Measurements from ENCODE around the gene EHMT2.

EHMT2 gene

DNA sequence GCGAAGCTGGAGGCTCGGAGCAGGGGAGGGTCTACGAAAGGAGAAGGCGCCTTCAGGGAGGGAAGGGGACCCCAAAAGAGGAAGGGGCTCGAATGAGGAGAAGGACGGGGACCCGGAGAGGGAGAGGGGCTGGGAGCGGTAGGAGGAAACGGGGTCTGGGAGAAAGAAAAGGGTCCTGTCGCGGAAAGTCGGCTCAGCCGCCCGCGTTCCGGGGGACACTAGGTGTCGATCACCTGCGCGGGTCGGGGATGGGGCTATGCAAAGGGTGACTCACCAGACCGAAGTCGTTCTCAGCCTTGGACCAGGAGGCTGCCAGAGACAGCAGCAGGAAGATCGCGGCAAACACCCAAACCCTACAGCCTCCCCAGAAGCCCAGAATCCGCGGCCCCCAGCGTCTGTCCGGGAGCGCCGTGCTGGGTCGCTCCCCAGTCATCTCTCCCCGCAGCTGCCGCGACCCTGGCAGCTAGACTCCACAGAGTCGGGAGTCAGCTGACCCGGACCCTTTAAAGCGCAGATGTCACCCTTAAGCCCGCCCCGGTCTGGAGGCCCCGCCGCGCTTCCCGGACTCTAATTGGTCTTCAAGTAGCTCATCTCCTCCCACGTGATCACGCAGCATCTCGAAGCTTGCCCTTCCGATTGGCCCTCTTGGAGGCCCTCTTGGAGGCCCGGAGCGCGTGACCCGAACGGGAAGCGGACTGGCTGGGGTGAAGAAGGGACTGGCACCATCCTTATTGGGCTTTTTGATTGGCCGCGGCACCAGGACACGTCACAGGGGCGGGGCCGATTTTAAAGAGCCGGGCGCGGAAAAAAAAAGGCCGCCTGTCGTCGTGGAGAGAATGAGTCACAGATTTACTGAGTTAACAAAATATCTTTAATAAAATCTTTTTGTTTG, 34.9 kb downstream of the EHMT2 start, which contains the start of gene NEU1:
NEU1 (minus strand) TSS at position 478 of the 892 bp plus-strand sequence; CDS start at position 433, 45 bp downstream.
- Histone ChIP-seq H3K4me3 (ENCODE audit: low read depth in 1 of 2, low read length in 1 of 2) (peak within 1 kb of the TSS; percentile 81 to 97), H3K9me3 (no peaks in the 10 kb centered on the region)
- TF ChIP-seq, protein P1, sequence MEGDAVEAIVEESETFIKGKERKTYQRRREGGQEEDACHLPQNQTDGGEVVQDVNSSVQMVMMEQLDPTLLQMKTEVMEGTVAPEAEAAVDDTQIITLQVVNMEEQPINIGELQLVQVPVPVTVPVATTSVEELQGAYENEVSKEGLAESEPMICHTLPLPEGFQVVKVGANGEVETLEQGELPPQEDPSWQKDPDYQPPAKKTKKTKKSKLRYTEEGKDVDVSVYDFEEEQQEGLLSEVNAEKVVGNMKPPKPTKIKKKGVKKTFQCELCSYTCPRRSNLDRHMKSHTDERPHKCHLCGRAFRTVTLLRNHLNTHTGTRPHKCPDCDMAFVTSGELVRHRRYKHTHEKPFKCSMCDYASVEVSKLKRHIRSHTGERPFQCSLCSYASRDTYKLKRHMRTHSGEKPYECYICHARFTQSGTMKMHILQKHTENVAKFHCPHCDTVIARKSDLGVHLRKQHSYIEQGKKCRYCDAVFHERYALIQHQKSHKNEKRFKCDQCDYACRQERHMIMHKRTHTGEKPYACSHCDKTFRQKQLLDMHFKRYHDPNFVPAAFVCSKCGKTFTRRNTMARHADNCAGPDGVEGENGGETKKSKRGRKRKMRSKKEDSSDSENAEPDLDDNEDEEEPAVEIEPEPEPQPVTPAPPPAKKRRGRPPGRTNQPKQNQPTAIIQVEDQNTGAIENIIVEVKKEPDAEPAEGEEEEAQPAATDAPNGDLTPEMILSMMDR (IDR thresholded peaks at IDR 0.05), result no peak

GRCh38 chr6:31861919-31862343, 35.6 kb downstream of the EHMT2 start:
- Histone ChIP-seq H3K27ac (peak overlapping the region; percentile 84), H3K4me3 (ENCODE audit: low read depth in 1 of 2, low read length in 1 of 2) (peak overlapping the region; percentile 81 to 97), H3K36me3 (peaks cover 40% of the 10 kb centered on the region), H3K9me3 (no peaks in the 10 kb centered on the region), H3K4me1 (ENCODE audit: control insufficient read depth in 1 of 2, insufficient read depth in 1 of 2, low read depth in 1 of 2, low read length in 1 of 2) (peaks cover 22% of the 10 kb centered on the region in 2 experiments), H3K27me3 (no peaks in the 10 kb centered on the region)
- TF ChIP-seq, protein P1 (IDR thresholded peaks at IDR 0.05), result no peak

More for the DNA sequence above, 34.9 kb downstream of the EHMT2 start, which contains the start of gene NEU1:
- Histone ChIP-seq H3K4me1 (ENCODE audit: control insufficient read depth in 1 of 2, insufficient read depth in 1 of 2, low read depth in 1 of 2, low read length in 1 of 2) (peaks cover 22% of the 10 kb centered on the region in 2 experiments), H3K27me3 (no peaks in the 10 kb centered on the region), H3K36me3 (peaks cover 33% of the 10 kb centered on the region), H3K27ac (peak within 1 kb of the TSS; percentile 84)

- Histone ChIP-seq H3K4me3 (ENCODE audit: low read depth in 1 of 2, low read length in 1 of 2) (no peak overlapping the region), H3K4me1 (ENCODE audit: control insufficient read depth in 1 of 2, insufficient read depth in 1 of 2, low read depth in 1 of 2, low read length in 1 of 2) (peaks cover 22% of the 10 kb centered on the region in 2 experiments), H3K36me3 (peaks cover 40% of the 10 kb centered on the region), H3K27ac (peak overlapping the region; percentile 84), H3K27me3 (no peaks in the 10 kb centered on the region), H3K9me3 (no peaks in the 10 kb centered on the region)
- TF ChIP-seq, protein P1 (IDR thresholded peaks at IDR 0.05), result no peak
Observed at GRCh38 chr6:31861150-31861549, 36.3 kb downstream of the EHMT2 start.

GRCh38 chr6:31860349-31860748, 37.1 kb downstream of the EHMT2 start:
- TF ChIP-seq, protein P1 (IDR thresholded peaks at IDR 0.05), result no peak

GRCh38 chr6:31859923-31860322, 37.6 kb downstream of the EHMT2 start:
- Histone ChIP-seq H3K4me3 (ENCODE audit: low read depth in 1 of 2, low read length in 1 of 2) (no peak overlapping the region), H3K27me3 (no peaks in the 10 kb centered on the region), H3K9me3 (no peaks in the 10 kb centered on the region), H3K27ac (no peak overlapping the region), H3K4me1 (ENCODE audit: control insufficient read depth in 1 of 2, insufficient read depth in 1 of 2, low read depth in 1 of 2, low read length in 1 of 2) (peaks cover 22% of the 10 kb centered on the region in 2 experiments), H3K36me3 (peaks cover 40% of the 10 kb centered on the region)
- TF ChIP-seq, protein P1 (IDR thresholded peaks at IDR 0.05), result no peak

More at GRCh38 chr6:31860349-31860748, 37.1 kb downstream of the EHMT2 start:
- no peak overlapping the region for H3K27ac ChIP-seq
- H3K36me3 ChIP-seq, result peaks cover 40% of the 10 kb centered on the region
- no peaks in the 10 kb centered on the region for H3K9me3 ChIP-seq
- H3K4me1 ChIP-seq (ENCODE audit: control insufficient read depth in 1 of 2, insufficient read depth in 1 of 2, low read depth in 1 of 2, low read length in 1 of 2), result peaks cover 22% of the 10 kb centered on the region in 2 experiments
- no peak overlapping the region for H3K4me3 ChIP-seq (ENCODE audit: low read depth in 1 of 2, low read length in 1 of 2)
- no peaks in the 10 kb centered on the region for H3K27me3 ChIP-seq

Measured in neutrophil (primary cell).